Measurements from ENCODE around the gene CAMK2A.

The CAMK2A gene

GRCh38 chr5:150184990-150185912, 104.3 kb downstream of the CAMK2A start:
- no peak for DNase-seq (ENCODE audit: low spot score)

- no peak for DNase-seq (ENCODE audit: low spot score)
These were observed 105.6 kb downstream of the CAMK2A start for GRCh38 chr5:150184006-150184405.

- DNase-seq (ENCODE audit: low spot score): no peak
These were observed 106.1 kb downstream of the CAMK2A start for GRCh38 chr5:150183436-150183835.

GRCh38 chr5:150182774-150183173, 106.8 kb downstream of the CAMK2A start:
- no peak for DNase-seq (ENCODE audit: low spot score)

- no peak for DNase-seq (ENCODE audit: low spot score)
These were observed 107.6 kb downstream of the CAMK2A start for GRCh38 chr5:150181766-150182545.

- DNase-seq (ENCODE audit: low spot score): no peak
These were observed 108.5 kb downstream of the CAMK2A start for GRCh38 chr5:150181027-150181426.

GRCh38 chr5:150180241-150181026, 109.1 kb downstream of the CAMK2A start:
- peak; percentile 61 for DNase-seq (ENCODE audit: low spot score)

GRCh38 chr5:150179019-150179620, 110.5 kb downstream of the CAMK2A start:
- DNase-seq (ENCODE audit: low spot score): no peak

GRCh38 chr5:150178262-150178661, 111.3 kb downstream of the CAMK2A start:
- DNase-seq (ENCODE audit: low spot score): no peak

- no peak for DNase-seq (ENCODE audit: low spot score)
These were observed 111.9 kb downstream of the CAMK2A start for GRCh38 chr5:150177721-150178120.

GRCh38 chr5:150176745-150177477, 112.7 kb downstream of the CAMK2A start:
- DNase-seq (ENCODE audit: low spot score): no peak

GRCh38 chr5:150175536-150175935, 114.0 kb downstream of the CAMK2A start:
- DNase-seq (ENCODE audit: low spot score): peak; percentile 64

- DNase-seq (ENCODE audit: low spot score): no peak
These were observed 114.5 kb downstream of the CAMK2A start for GRCh38 chr5:150175076-150175475.

GRCh38 chr5:150174285-150174684, 115.3 kb downstream of the CAMK2A start:
- DNase-seq (ENCODE audit: low spot score): no peak

- DNase-seq (ENCODE audit: low spot score): no peak
These were observed 116.4 kb downstream of the CAMK2A start for GRCh38 chr5:150173161-150173560.

GRCh38 chr5:150172556-150172955, 117.0 kb downstream of the CAMK2A start:
- no peak for DNase-seq (ENCODE audit: low spot score)

GRCh38 chr5:150172145-150172544, 117.4 kb downstream of the CAMK2A start:
- DNase-seq (ENCODE audit: low spot score): no peak

All from GM03348 (cell line).